Right renal cortex interstitium (tissue), 3 donors: ENCODE results near the gene HMG20B. TPM values are rescaled to one million over a fixed set of nuclear protein-coding genes. Genes with fewer than 3 reads are reported as not detected.
A peak's percentile ranks its signal among the peaks of the same experiment; 100 is the strongest.

Experiments used
- DNase-seq, 3 donors: peaks; one replicate each; pipeline ENCODE4 v3.0.0-alpha.2; 2013; ENCODE audit warnings: low read depth in 3 of 3, low spot score in 2 of 3
- polyA plus RNA-seq, 3 donors: library from polyadenylated mRNA; unstranded; fragments of 120-200 nt; gene quantifications; one replicate each; pipeline ENCODE4 v1.2.1, GENCODE V29; 2013; ENCODE audit not compliant: insufficient read length in 3 of 3

The HMG20B gene
- polyA plus RNA-seq, 3 donors, result 63.7 to 75.9 (median 64.9) TPM

DNA sequence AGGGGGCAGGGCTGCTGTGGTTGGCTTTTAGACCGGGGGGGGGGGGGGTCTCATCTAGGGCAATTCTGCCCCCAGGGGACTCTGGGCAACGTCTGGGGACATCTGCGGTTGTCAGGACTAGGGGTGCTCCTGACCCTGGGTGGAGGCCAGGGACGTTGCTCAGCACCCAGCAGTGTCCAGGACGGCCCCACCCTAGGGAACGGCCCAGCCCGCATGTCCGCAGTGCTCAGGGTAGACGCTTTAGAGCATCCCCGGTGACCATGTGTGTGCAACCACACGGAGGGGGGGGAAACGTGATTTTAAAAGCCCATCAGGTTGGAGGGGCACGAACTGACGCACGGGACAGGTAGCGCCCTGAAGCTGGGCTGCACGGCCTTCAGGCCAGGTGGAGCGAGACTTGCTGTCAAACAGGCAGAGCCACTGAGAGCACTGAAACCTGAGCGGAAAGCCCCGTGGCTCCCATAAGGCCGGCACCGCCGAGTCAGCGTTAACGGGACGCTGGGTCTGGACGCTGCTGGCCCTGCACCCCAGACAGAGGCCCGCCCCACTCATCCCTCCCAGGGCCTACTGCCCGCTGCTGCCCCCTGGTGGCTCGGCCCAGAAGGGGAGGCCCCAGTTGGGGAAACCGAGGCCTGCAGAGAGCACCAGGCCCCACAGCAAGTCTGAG, 45.5 kb downstream of the HMG20B start:
- no peak for DNase-seq

DNA sequence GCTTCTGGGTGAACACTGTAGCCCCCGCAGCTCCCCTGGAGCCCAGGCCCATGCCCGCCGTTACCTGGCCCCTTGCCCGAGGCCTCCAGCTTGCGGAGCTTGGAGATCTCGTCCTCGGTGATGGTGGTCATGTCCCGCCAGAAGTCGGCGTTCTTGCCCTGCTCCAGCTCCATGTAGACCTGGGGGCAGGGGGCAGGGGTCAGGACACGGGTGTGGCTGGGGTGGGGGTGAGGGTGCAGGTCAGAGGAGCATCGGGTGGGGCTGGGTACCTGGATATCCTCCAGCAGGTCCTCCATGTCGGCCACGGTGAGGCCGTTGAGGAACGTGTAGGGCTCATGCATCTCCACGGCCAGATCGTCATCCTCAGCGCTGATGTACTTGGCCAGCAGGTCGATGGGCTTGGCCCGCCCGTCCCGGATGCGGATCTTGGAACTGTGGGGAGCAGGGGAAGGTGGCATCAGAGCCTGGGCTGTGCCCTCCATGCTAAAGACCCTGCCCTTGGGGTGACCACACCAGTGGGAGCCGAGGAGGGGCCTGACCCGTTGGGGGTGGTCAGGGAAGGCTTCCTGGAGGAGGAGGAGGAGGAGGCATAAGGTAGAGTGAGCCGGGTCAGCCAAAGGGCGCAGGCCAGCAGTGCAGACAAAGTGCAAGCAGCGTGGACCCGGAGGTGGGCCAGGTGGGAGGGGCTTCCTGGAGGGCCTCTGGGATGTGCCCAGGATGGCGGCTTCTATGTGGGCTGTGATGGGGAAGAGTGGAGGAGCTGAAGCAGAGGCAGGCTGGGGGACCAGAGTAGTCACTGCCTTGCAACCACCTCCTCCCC, 46.3 kb downstream of the HMG20B start:
- DNase-seq, result no peak

DNA sequence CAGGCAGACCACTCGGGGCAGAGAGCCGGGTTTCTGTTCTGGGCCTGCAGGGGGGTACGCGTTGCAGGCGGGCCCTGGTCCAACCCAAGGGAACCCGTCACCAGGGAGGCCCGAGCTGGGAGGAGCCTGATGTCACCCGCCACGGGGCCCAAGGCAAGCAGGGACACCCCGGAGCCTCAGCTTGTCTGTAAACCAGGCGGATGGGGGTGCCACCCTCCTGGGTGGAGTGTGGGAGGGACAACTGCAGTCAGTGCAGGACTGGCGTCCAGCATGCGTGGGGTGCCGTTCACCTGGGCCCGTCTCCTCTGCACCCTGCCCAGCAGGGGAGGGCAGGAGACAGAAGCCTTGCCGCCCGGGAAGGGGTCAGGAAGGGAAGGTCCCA, 46.9 kb downstream of the HMG20B start:
- no peak for DNase-seq

DNA sequence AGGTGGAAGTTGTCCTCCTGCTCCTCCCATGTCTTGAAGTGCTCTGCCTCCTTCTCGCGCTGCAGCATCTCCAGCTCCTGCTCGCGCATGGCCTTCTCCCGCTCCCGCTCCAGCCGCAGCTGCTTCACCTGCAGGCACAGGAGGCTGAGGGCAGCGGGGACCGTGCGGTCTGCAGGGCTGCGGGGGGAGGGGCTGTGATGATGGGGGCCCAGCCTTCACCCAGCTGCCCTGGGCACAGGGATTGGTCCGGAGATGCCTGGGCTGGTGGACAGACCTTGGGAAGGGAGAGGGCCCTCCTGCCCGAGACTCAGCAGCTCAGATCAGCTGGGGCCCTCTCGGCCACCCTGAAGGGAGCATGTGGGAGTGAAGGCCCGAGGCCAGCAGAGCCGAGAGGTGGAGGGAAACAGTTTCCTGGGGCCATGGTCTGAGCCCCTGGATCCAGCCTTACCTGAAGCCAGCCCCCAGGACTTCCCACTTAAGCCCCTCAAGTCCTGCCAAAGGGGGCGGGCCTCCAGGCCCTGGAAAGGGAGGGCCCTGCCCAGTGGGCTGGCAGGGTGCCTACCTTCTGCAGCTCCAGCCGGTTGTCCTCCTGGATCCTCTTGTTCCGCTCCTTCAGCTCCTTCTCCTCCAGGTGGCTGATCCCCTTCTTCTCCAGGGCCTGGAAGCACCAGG, 47.5 kb downstream of the HMG20B start:
- DNase-seq, result no peak

DNA sequence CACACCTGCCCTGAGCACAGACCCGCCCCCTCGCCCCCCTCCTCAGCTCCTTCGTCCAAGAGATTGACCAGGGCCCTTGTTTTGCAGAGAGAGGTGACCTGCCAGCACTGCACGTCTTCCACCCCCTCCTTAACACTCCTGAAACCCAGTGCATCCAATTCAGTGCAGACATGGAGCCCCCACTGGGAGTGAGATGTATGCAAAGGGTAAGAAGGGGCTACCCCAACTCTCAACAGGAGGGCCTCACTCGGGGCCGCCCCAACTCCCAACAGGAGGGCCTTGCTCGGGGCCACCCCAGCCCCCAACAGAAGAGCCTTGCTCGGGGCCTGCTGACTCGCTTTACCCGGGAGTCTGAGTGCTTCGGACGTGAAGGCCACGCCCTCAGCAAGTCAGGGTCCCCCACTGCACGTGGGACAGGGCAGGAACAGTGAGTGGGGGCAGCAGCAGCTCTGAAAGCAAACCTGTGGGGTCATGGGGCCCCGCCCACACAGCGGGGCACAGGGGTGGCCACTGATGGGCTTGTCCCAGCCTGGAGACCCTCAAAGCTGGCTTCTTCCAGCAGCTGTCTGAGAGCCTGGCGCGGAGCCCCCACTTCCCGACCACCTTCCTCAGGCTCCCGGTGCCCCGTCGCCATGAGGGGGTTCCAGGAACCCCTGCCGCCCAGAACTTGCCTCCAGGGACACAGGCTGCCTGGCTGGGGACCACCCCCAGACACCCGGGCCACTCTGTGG, 48.2 kb downstream of the HMG20B start:
- DNase-seq, result no peak

DNA sequence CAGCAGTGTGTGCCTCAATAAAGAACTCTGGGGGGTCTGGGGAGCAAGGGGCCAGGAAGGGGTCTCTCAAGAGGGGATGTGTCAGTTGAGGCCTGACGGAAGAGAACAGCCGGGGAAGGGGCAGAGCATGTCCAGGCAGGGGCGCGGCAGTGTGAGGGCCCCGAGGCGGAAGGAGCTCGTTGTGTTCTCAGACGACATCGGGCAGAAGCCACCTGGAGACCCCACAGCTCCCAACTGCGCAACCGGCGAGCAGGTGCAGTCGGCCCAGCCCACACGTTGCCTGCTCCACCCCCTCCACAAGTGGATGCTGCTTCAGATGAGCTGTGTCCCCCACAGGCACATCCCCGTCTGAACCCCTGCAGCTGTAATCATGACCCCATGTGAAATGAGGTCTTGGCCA, 48.9 kb downstream of the HMG20B start:
- DNase-seq, result no peak

DNA sequence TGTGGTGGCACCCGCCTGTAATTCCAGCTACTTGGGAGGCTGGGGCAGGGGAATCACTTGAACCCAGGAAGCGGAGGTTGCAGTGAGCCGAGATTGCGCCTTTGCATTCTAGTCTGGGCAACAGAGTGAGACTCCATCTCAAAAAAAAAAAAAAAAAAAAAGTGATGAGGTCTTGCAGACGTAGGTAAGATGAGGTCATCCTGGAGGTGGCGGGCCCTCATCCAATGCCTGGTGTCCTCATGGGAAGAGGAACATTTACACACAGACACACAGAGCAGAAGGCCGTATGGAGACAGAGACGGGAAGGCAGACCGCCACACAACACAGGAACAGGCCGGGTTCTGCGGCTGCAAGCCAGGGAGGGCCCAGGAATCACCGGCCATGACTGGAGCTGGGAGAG, 49.5 kb downstream of the HMG20B start:
- DNase-seq, result no peak

DNA sequence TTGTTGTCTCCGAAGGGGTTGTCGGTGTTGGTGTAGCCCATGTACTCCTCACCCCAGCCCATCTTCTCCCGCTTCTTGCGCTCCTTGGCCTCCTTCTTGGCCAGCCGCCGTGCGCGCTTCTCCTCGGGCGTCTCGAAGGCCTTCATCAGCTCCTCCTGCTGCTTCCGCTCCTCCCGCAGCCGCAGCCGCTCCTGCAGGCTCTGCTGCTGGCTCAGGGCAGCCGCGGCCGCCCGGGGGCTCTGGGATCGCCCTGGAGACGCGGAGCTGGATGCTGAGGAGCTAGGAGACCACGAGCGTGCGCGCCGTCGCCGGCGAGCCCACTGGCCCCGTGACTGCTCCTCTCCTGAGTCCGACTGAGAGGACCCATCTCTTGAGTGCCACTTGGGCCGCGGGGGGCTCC, 51.0 kb downstream of the HMG20B start:
- no peak for DNase-seq

DNA sequence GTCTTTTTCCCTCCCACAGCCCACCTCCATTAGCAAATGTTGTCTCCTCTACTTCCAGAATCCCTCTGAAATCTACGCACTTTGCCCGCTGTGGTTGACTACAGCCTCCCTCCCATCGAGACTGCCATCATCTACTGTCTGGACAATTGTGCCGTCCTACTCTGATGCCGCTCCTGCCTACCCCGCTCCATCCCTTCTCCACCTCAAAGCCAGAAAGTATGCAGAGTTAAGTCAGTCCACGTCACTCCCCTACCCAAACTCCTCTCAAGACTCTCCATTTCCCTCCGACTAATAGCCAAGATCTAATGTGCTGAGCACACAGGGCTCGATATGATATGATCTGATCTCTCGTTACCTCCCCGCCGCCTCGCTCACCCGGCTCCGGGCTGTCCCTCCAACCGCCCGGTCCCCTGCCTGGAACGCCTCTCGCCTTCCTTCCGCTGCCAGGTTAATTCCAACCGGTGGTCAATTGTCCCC, 53.3 kb downstream of the HMG20B start:
- no peak for DNase-seq

DNA sequence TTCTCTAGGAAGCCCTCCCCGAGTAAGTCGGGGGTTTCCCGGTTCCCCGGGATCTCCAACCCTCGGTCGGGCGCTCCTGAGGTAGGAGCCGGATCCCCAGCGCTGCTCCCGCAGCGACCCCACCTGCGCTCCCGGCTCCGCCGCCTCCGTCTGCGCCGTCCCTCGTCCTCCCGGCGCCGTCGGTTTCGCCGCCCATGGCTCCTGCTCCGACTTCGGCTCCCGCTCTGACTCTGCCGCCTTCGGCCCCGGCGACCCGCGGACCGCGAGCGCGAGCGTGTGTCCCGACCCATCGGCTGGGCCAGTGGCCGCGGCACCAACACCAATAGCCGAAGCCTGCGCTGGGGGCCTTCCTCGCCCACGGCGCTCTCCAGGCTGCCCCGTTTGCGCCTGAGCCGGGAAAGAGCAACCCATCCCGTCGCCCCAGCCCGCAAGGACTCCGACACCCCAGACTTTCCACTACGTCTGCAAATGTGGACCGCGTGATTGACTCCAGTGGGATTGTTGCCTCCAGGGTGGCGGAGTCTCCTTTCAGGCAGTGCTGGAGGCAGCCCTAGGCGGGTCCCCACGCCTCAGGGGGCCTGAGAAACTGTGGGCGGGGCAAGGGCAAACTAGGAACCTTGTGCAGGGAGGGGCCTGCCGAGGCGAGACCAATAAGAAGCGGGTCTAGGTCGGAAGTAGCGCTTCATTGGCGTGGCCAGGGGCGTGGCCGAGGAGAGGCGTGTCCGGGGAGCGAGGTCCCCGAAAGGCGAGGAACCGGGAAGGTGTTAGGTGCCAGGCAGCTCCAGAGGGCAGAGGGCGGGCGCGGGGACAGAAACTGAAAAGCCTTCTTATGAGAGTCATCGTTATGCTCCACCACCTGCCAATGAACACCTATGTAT, 54.0 kb downstream of the HMG20B start, which contains the start of gene CACTIN:
Gene CACTIN (minus strand): TSS at position 318 of the 878 bp plus-strand sequence. CDS start 28 bp downstream, at position 290.
- peak; percentile 93 to 94 (median 94) for DNase-seq

DNA sequence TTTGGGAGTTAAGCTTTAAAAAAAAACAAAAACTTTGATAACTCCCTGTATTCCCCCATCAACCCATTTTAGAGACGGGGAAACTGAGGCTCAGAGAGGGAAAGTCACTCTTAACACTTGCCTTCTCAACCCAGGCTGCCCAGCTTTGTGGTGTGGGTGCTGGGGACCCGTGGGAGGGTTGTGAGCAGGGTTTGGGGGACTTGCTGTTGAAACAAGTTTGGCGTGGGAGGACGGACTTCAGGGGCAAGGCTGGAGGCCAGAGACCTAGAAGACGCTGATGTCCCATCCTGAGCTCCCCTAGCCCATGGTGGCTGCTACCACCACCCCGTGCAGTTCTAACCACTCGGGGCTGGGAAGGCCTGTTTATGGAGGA, 54.6 kb downstream of the HMG20B start:
- no peak for DNase-seq

Other genes starting within 250 kb of the HMG20B start
- gene NFIC, start 206.4 kb upstream of the HMG20B start, polyA plus RNA-seq, result 10 to 100 TPM; 16.2 to 20.4 (median 19.4) TPM
- 100 to 1,000 TPM; 436 to 628 (median 553) TPM for gene SMIM24, start 92.4 kb upstream of the HMG20B start, polyA plus RNA-seq
- gene SMIM44, start 89.5 kb upstream of the HMG20B start, polyA plus RNA-seq, result not detected
- 1 to 10 TPM; 5.8 to 7.0 (median 6.7) TPM for gene DOHH, start 72.3 kb upstream of the HMG20B start, polyA plus RNA-seq
- gene FZR1, start 66.6 kb upstream of the HMG20B start, polyA plus RNA-seq, result 10 to 100 TPM; 40.2 to 48.1 (median 47.1) TPM
- 1 to 10 TPM; 3.5 to 5.0 (median 4.3) TPM for gene TEKTIP1, start 33.8 kb upstream of the HMG20B start, polyA plus RNA-seq
- gene MFSD12, start 15.4 kb upstream of the HMG20B start, polyA plus RNA-seq, result 10 to 100 TPM; 47.2 to 53.4 (median 48.2) TPM
- gene GIPC3, start 12.5 kb downstream of the HMG20B start, polyA plus RNA-seq, result 1 to 10 TPM; 1.9 to 3.1 (median 2.8) TPM
- 1 to 10 TPM; 2.1 to 2.6 (median 2.3) TPM for gene TBXA2R, start 33.9 kb downstream of the HMG20B start, polyA plus RNA-seq
- gene CACTIN, start 53.8 kb downstream of the HMG20B start, polyA plus RNA-seq, result 10 to 100 TPM; 17.8 to 19.3 (median 18.6) TPM
- gene PIP5K1C, start 127.5 kb downstream of the HMG20B start, polyA plus RNA-seq, result 10 to 100 TPM; 16.9 to 19.5 (median 19.3) TPM
- 1 to 10 TPM; 6.5 to 9.4 (median 9.1) TPM for gene TJP3, start 135.4 kb downstream of the HMG20B start, polyA plus RNA-seq
- gene APBA3, start 188.7 kb downstream of the HMG20B start, polyA plus RNA-seq, result 10 to 100 TPM; 10.3 to 11.6 (median 11.3) TPM
- 10 to 100 TPM; 30.5 to 31.9 (median 30.5) TPM for gene MRPL54, start 189.7 kb downstream of the HMG20B start, polyA plus RNA-seq
- gene RAX2, start 199.3 kb downstream of the HMG20B start, polyA plus RNA-seq, result not detected
- 1 to 10 TPM in 2 of 3 donors, under 1 TPM in 1; 0.93 to 1.4 (median 1.0) TPM for gene MATK, start 213.4 kb downstream of the HMG20B start, polyA plus RNA-seq